ENCODE data around the gene CACHD1.
"Not testable (repeated sequence)": the region's sequence is repeated elsewhere in the genome, so short reads cannot be mapped to it uniquely, and the experiment has no call there.

The CACHD1 gene

DNA sequence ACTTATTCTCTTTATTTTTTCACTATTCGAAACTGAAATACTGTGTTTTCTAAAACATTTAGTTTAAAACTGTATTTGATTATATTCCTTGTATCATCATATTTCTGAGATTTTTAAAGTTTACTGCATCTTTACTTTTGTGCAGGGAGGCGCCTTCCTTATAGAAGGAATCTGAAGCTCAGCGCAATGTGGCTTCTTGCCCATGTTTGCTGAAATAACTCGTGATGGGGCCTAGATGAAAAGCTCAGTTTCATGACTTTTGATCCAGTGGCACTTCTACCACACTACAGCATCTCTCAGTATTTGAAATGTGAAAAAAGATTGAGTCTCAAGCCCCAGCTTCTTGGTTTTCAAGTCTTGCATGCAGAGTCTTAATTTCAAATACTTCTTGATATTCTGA is 28.4 kb downstream of the CACHD1 start:
- no peak for DNase-seq

DNA sequence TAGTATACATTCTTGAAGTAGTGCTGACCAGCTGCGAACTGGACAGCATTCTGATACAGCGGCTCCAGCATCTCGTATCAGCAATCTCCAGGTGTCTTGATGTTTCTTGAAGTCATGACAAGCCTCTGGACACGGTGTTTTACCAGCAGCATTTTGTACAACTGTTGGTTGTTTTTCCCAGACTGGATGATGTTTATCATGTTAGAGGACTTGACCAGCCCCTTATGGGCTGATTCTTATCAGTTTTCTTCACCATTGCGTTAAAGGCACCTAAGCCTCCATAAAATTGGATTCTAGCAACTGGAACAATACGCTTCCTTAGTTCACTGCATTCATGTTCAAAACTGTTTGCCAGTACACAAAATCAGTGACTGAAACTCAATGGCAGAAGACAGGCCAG is 29.1 kb downstream of the CACHD1 start:
- no peak for DNase-seq

DNA sequence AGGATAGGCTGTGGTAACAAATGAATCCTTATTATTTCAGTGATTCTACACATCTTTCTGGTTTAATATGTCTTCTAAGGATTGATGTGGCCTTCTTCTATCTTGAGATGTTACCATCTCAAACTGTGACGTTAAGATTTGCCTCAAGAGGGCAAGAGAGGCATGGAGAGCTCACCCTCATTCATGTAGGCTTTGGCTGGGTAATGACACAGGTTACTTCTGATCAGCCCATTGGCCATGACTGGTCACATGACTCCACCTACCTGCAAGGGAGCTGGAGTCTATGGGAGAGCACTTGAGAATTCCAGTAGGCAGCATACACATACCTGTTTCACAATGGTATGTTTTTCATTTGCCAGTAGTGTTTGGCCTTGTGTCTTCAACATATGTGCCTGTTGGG is 30.0 kb downstream of the CACHD1 start:
- no peak for DNase-seq

DNA sequence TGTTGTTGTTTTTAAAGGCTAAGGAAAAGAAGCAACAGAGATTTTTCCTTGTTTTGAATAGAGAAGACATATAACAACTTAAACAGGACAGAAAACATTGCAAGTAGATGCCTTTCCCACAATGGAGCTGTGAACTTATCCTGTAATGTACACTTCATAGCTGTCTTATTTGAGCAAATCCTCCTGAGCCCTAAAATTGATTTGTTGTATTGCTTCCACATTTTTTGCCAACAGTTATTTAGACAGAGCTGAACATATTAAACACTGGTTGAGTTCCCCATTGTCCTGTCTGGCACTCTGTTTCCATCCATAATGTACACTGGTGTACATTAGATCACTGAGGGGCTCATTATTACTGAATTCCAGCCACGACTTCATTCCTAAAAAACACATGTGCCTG is 32.2 kb downstream of the CACHD1 start:
- DNase-seq = no peak

DNA sequence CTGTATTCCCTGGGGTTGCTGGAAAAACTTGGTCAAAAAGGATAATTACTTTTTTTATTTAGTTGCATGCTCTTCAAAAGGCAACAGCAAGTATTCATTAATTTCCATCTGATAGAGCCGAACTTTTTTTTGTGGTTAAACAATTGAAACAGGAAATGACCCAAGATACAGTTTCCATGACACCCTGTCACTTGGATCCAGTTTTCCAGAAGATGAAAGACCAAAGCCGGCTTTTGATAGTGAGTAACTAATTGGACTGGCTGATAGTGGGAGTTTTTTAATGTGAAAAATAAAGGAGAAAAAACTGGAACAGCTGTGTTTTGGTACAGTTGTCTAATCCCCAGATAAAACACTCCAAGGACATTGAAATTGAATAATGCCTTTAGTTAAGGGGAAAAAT is 33.0 kb downstream of the CACHD1 start:
- DNase-seq = no peak

DNA sequence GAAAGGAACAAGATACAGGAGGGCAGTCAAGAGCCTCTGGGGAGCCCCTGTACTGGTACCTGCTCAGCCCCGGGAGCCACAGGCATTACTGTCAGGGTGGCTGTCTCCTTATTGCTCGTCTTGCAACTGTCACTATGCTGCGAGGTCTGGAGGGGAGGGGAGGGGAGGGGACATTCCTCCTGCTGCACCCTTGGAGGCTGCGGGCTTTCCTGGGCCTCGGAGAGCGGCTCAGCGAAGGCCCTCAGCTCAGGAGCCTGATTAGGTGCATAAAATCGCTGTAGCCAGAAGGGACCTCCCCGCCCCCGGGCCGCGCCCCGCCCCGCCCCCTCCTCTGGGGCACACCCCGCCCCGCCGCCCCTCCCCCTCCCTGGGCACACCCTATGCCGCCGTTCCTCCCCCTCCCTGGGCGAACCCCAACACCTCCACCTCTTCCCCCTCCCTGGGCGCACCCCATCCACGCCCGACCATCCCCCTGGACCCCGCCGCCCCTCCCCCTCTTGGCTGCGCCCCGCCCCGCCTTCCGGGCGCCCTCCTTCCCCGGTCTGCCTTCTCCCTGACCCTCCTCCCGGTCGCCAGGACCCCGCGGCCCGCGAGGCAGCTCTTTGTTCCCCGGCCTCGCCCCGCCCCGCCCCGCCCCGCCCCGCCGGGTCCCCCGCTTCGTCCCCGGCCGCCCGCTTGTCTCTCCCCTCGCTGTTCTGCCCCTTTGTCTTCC is 35.5 kb downstream of the CACHD1 start:
- no peak for DNase-seq

DNA sequence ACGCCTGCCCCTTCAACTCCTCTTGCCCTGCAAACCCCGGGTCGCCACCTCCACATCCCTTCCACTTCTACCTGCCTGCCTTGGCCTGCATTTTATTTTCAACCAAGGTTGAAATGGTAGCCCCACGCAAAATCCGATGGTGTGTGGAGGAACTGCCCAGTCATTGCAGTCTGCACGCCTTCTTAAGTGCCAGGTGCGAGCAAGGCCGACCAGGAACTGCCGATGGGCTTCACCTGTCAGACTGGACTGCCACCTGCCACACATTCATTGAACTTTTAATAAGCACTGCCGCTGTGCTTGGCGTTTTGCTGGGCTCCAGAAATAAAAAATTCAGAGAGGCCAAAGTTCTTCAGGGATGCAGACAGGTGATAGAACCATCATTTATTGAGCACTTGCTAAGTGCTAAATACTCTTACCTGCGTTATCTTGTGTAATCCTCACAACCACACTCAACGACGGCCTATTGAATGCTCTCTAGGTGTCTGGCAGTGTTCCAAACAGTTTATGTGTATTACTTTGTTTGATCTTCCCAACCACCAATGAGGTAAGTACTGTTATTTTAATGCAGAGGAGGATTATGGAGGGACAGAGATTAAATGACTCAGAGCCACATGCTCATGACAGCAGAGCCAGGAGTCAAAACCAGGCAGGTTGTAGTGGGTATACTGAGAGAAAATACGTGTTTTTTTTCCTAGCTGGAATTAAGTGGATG is 36.2 kb downstream of the CACHD1 start:
- DNase-seq = no peak

DNA sequence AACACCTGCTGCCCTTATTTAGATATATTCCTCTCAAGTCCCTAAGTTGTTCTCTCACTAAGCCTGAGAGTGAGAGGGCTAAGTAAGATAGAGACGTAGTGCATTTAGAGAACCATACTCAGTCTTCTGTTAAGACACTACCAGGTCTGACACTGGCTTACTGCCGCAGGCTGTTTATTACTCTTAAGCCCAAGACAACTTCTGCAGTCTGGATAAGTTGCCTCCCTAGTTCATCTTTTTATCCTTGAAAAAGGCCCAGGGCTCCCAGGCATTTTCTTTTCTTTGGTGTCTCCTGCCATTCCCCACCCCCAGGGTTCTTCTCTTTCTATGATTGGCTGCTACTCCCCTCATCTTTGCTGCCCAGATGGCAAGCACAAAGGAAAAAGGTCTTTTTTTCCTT is 38.7 kb downstream of the CACHD1 start:
- DNase-seq = no peak

DNA sequence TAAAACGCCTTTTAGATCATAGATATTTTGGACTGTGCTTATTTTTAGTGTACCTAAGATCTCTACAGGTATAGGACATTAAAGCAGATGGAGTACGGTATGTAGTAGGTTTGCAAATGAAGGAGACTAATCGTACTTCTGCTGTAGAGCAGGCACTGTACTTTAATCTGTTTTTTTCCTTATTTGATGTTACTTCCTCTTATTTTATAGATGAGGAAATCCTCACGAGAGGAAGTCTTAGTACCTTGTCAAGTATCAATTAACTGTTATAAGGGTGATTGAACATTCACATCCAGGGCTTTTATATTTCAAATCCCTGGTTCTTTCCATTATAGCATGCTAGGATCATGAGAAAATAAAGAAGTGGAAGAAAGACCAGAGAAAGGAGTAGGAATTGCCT is 41.1 kb downstream of the CACHD1 start:
- DNase-seq = no peak

DNA sequence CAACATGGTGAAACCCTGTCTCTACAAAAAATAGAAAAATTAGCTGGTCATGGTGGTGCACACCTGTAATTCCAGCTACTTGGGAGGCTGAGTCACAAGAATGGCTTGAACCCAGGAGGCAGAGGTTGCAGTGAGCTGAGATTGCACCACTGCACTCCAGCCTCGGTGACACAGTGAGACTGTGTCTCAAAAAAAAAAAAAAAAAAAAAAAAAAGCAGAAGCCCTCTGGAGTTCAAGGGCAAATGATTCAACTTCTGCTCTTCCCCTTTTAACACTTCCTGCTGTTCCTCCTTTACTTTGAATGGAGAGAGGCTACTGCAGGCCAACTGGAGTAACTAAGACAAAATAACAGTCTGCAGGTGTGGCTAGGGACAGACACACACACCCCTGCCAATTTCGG is 42.3 kb downstream of the CACHD1 start:
- DNase-seq = not testable (repeated sequence)

DNA sequence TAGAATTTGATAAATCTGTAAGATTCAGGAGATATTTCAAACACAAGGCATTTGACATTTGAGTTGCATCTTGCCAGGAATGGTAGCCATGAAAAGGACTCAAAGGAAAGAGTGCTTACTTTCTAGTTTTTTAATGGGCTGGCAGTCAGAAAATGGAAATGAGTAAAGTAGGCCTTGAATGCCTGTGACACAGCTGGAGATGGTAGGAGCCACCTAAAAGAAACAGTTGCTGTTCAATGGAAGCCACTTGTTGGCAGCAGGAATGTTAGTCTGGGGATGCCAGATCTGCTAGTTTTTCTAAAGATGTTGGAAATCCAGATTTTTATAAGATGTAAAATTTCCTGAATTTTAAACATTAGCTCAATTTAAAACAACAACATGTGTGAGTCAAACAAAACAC is 43.6 kb downstream of the CACHD1 start:
- DNase-seq = no peak

DNA sequence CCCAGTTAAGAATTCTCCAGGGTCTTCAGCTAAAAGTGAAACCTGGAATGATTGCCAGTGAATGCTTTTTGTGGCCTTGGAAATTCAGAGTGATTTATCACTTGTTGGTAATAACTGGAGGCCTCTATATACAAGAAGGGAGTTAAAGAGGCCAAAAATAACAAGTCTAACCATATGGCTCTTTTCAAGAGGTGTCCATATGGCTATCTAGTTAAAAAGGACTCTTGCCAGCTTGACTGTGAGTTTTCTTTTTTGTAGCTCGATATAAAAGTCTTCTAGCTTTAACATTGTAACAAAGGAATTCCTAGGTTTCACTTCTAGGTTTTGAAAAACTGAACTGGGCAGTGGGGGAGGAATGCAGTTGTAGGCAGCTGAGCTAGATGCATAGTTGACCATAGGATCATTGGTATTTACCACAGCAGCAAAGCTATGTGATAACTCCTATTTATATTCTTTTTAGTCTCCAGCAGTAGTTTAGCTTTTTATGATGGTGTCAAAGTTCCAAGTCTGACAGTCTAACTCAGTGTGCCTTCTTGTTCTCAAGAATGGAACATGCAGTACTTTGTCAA is 44.4 kb downstream of the CACHD1 start:
- no peak for DNase-seq

DNA sequence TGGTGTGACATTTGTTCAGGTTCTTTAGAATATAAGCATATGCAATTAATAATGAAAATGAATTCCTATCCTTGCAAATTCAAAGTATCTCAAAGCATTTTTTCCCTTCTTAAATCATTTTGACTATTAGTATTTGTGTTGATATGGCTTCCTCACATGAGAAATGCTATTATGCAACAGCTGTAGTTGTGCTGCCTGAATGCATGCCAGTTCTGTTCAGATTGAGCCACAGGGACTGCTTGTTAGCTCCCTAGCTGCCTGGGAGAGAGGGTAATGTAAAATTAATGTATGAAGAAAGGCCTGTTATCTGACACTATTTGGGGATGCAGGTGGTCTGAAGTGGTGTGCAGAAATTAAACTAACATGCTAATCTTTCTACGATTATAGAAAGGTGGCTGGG is 45.5 kb downstream of the CACHD1 start:
- DNase-seq = no peak

DNA sequence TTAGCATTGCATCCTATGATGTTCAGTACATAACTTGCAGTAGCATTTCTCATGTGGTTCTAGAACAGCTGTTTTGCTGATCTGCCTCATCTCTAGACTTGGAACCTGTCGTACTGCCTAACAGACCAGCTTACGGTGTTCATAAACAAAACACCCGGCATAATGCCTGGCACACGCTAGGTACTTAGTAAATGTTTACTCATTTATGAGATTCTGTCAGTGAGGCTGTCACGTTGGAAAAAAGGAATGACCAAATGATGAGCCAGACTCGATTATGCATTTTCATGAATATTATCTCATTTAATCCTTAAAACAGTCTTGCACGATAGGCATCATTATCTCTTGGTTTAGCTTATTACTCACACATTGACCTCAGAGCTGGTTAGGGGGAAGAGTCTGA is 46.4 kb downstream of the CACHD1 start:
- no peak for DNase-seq

DNA sequence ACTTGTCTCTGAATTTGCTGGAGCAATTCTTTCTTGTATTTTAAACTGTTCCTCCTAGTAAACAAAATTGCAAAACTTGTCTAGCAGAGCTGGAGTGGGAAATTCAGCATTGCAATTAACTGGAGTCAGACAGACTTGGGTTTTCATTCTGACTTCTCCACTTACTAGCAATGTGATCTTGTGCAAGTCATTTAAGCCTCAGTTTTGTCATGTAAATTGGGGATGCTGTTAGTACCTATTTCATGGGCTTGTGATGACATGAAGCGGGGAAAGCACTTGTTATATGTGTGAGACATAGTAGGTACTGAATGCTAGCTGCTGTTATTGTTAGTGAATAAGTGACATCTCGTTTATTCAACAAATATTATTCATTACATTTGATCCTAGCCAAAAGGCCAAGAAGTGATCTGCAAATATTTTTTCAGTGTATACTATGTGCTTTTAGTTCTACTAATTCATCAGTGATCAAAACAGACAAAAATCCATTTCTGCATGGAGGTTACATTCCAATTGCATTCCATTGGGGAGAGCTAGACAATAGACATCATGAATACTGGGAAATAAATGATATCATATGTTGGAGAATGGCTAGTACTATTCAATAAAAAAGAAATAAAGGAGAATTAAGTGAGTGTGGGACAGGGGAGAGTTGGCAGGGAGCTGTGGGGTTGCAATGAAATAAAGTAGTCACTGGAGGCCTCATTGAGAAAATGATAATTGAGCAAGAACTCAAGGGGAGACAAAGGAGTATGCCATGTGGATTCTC is 47.1 kb downstream of the CACHD1 start:
- no peak for DNase-seq

DNA sequence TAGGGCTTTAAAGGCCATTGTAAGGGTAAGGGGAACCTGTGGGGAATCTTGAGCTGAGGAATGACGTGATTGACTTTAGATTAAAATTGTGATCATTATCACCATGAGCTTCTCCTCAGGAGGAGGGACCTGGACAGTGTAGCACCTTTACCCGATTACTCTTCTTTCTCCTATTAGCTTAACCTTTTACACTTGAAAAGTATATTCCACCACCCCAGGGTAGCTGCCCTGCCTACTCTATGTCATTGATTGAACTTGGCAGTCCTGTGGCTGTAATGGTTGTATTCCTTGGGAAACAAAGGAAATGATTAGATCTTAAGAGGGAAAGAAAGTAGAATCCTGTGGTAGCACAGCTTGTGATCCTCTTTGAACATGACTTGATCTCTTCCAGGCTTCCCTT is 47.7 kb downstream of the CACHD1 start:
- no peak for DNase-seq

DNA sequence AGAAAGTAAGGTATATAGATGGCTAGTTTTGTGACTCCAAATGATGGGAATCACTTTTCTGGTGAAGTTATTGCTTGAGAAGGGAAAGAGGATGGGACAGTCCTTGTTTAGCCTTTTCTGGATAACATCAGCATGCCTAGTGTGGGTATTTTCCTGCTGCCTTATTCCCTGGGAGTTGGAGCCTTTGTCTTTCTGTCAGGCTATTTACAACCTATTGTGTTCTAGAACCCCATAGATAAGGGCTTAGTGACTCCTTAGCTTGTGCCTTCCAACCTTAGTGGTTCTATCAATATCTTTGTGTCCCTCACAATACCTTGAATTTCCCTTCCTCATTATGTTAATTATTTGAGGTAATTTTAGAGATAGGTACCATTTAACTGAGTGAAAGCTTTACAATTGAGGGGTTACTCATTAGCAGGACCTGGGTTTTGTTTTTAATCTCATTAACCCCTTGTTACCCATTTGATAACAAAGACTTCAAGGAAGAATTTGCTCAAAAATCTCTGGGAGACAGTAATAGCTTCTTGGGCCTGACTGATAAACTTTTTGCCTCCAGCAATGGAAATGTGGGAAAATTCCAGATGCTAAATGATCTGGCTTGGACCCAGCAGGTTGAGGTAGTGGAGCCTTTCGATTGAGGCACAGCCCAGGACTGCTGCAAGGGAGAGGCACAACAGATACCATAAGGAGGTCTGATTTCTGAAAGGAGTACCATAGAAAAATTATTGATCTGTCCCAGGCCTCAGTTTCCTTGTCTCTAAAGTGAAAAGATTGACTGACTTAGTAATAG is 49.0 kb downstream of the CACHD1 start:
- DNase-seq = no peak

DNA sequence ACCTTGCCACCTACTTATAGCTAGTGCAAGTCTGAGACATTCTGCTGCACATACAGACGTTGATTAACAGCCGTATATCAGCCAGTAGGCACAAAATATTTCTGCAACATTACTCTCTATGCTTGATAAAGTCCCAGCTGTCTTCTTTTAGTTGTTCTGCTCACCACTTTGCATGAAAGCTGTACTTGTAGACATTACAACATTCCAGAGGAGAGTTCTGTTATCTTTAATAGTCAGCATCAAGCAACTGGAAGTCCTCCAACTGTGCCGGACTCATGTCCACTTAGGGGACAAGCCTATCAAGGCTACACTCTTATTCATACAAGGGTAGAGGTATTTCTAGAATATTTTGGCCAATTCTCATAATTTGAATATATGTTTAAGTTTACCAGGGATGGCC is 50.0 kb downstream of the CACHD1 start:
- no peak for DNase-seq

DNA sequence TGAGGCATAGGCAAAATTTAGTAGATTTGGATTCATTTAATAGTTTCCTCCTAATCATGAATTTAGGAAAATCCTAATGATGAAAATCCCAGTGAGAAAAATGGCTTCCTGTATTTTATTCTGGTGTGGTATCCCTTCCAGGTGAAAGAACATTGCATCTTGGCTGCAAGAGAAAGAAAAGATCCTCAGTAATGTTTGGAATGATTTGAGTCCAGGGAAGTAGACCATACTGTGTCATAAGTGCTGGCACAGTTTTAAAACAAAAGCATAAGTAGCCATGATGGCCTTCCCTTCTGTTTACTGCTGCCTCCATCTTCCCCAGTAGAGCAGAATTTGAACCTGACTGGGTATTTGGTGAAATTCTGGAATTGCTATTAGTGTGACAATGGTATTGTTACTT is 52.8 kb downstream of the CACHD1 start:
- no peak for DNase-seq

DNA sequence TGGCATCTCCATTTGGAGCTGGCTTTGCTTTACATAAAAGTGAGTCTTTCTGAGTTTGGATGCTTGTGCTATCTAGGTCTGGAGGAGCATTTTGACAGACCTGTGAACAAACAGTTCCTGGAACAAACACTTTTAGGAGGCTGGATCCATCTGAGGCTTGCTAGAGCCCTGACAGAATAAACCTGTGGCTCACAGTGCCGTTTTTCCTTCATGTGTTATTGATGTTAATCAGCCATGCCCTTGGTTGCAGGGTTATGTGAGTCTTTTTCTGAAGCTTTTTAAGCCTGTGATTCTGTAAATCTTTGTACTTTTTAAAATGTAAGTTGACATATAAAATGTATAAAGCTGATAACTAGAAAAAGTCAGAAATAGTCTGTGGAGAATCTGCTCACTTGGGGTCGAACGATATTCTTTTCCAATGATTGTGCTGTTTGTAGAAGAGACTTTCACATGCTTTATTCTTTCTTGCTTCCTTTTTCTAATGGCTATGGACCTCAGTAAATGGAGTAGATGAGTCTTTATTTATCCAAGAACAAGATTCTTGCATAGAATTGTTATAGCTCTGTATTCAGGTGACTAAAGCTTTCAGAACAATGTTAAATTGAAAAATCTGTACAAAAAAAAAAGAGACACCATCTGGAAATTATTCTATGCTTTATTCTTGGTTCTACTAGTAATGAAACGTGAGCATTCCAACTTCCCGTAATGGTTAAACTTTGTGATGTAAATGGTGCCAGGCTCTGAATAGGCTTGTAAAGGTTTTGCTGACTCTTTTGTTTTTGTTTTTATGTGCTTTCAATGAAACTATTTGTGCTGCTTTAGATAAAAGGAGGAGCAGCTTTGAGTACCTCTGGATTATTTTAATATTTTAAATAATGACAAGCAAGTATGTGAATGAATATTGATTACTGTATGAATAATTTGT is 53.7 kb downstream of the CACHD1 start:
- no peak for DNase-seq

DNA sequence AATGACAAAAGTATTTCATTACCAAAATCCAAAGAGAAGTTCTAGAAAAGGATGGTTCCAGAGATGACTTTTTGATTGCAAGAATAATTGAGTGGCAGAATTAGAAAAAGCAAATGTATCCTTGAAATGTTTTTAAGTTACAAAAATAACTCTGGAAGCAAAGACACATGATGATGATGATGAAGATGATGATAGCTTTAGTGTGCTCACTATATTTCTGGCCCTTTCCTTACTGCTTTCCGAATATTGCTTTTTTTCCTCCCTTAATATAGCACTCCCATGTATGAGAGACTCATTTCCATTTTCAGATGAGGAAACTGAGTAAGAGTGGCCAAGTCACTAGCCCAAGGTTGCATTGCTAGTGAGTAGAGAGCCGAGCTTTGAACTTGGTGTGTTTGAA is 54.7 kb downstream of the CACHD1 start:
- no peak for DNase-seq

Measured in SIG-M5 (cell line).